Cardiac fibroblast (primary cell): ENCODE measurements around the gene DTX3.
A peak's percentile ranks its signal among the peaks of the same experiment; 100 is the strongest.
"Not testable (repeated sequence)": the region's sequence is repeated elsewhere in the genome, so short reads cannot be mapped to it uniquely, and the experiment has no call there.

Source experiments
- DNase-seq, 2 donors: peaks; one replicate each; pipeline versions ENCODE4 v3.0.0 to v3.0.0-alpha.2; 2010; ENCODE audit warnings: low read depth in 2 of 2
- H3K4me3 ChIP-seq, 2 donors: replicated peaks in 1 of 2; 1 replicate in 1 of 2; 2 replicates in 1 of 2; pipeline ENCODE4 v1.5.1; 2011; ENCODE audit warnings: low read depth in 2 of 2, low read length in 2 of 2, mild to moderate bottlenecking in 2 of 2, moderate library complexity in 1 of 2
- TF ChIP-seq, protein P1 (sequence below): IDR thresholded peaks from one replicate; pipeline ENCODE4 v1.5.1; 2011; ENCODE audit warnings: low read depth, mild to moderate bottlenecking, low read length, inconsistent platforms

DTX3 gene, protein sequence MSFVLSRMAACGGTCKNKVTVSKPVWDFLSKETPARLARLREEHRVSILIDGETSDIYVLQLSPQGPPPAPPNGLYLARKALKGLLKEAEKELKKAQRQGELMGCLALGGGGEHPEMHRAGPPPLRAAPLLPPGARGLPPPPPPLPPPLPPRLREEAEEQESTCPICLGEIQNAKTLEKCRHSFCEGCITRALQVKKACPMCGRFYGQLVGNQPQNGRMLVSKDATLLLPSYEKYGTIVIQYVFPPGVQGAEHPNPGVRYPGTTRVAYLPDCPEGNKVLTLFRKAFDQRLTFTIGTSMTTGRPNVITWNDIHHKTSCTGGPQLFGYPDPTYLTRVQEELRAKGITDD

DNA sequence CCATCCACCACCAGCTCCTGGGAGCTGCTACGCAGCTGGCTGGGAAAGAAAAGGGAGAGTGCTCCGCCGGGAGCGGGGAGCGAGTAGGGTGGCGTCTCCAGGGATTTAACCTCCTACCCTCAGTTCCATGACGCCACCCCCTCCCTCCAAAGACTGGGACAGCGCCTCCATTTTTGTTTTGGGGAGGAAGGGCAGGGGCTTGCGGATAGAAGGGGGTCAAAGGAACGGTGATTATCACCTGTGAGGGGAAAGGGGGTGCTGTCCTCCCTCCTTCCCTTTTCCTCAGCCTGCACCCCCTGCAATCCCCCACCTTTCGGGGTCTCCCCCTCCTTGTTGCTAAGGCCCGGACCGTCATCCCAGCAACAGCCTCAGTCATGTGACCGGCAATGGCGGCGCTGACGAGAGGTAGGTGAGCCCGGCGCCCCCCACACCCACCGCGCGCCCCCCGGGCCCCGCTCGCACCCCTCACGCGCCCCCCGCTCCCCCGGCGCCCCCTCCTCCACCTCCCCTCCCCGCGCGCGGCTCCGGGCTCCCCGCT, at the start of gene DTX3:
TSS of gene DTX3 (plus strand) at position 371 of the 538 bp plus-strand sequence. CDS start 1,694 bp downstream, outside the sequence.
- peak; percentile 10 to 39 for DNase-seq
- peak within 1 kb of the TSS; percentile 59 to 72 for H3K4me3 ChIP-seq
- TF ChIP-seq, protein P1, sequence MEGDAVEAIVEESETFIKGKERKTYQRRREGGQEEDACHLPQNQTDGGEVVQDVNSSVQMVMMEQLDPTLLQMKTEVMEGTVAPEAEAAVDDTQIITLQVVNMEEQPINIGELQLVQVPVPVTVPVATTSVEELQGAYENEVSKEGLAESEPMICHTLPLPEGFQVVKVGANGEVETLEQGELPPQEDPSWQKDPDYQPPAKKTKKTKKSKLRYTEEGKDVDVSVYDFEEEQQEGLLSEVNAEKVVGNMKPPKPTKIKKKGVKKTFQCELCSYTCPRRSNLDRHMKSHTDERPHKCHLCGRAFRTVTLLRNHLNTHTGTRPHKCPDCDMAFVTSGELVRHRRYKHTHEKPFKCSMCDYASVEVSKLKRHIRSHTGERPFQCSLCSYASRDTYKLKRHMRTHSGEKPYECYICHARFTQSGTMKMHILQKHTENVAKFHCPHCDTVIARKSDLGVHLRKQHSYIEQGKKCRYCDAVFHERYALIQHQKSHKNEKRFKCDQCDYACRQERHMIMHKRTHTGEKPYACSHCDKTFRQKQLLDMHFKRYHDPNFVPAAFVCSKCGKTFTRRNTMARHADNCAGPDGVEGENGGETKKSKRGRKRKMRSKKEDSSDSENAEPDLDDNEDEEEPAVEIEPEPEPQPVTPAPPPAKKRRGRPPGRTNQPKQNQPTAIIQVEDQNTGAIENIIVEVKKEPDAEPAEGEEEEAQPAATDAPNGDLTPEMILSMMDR, result no peak

DNA sequence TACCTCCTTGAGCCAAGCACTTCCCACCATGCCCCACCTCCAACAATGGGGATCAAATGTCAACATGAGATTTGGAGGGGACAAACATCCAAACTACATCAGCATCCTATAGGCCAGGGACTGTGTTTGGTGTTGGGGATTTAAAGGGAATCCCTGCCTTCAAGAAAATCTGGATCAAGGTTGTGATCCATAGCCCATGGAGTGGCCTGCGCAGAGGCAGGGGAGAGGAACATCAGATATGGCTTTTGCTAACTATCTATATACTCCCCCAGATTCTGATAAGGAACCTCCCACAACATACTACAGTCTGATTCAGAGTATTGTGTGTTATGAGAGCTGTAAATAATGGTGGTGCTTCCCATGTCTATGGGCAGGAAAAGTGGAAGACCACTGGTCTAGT, 49.7 kb upstream of the DTX3 start:
- no peak overlapping the region for H3K4me3 ChIP-seq
- TF ChIP-seq, protein P1, result no peak
- DNase-seq, result no peak

DNA sequence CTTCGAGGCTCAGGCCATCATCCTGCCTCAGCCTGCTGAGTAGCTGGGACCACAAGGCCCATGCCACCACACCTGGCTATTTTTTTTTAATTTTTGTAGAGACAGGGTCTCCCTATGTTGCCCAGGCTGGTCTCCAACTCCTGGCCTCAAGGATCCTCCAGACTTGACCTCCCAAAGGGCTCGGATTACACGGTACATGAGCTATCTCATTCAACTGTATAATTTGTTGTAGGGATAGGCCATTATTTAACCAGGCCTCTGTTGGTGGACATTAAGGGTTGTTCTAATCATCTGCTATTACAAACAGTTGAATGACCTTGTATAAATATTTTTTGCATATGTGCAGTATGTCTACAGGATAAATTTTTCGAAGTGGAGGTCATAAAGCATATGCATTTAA, 45.8 kb upstream of the DTX3 start:
- DNase-seq, result no peak
- no peak overlapping the region for H3K4me3 ChIP-seq
- TF ChIP-seq, protein P1, result no peak

- H3K4me3 ChIP-seq, result no peak overlapping the region
- TF ChIP-seq, protein P1, result no peak
- no peak for DNase-seq
Measured at GRCh38 chr12:57560516-57560915, 44.1 kb upstream of the DTX3 start.

DNA sequence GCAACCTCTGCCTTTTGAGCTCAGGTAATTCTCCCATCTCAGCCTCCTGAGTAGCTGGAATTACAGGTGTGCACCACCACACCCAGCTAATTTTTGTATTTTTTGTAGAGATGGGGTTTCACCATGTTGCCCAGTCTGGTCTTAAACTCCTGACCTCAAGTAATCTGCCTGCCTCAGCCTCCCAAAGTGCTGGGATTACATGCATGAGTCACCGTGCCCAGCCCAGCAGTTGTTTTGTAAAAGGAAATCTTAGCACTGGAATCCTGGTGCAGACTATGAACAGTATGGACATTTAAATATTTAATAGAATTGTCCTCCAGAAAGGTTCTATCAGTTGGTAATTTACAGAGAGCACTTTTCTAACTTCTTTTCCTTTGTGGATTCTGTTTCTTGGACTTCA, 43.5 kb upstream of the DTX3 start:
- peak; percentile 18 to 19 for DNase-seq
- H3K4me3 ChIP-seq, result not testable (repeated sequence)

GRCh38 chr12:57563358-57563757, 41.3 kb upstream of the DTX3 start:
- TF ChIP-seq, protein P1, result no peak
- no peak for DNase-seq
- no peak overlapping the region for H3K4me3 ChIP-seq

DNA sequence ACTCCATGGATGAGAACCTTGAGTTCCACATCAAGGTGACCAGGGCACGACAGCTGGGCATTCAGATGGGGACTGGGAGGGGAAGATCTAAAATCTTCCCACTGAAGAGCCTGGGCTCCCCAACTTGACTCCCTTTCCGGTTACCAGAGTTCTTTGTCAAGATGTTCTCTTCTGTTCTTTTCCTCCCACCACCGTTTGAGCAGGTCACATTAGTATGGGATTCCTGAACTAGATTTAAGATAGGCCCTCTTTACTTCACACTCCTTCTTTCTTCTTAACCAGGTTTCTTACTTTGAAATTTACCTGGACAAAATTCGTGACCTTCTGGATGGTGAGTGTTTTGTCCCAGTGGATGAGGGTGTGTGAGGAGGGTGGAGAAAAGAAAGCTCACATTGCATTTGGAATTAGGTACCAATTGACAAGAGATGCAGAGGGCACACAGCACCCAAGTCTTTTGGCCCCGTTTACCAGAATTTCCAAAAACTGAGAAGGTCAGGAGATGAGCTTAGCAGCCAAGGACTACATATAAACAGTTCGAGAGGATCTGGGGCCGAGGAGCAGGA, 40.4 kb upstream of the DTX3 start:
- H3K4me3 ChIP-seq, result no peak overlapping the region
- DNase-seq, result no peak
- TF ChIP-seq, protein P1, result no peak
